Stimulated activated CD8-positive, alpha-beta memory T cell treated with anti-CD3 and anti-CD28 coated beads, Interleukin-15, amount 100 ng/mL, for 1 hour (primary cell): ENCODE results near the gene UBE2J1.
"Not testable (repeated sequence)": the region's sequence is repeated elsewhere in the genome, so short reads cannot be mapped to it uniquely, and the experiment has no call there.

Source experiments
- DNase-seq: peaks from one replicate; pipeline ENCODE4 v3.0.0-alpha.2; 2020; ENCODE audit warnings: low read depth

Gene UBE2J1

DNA sequence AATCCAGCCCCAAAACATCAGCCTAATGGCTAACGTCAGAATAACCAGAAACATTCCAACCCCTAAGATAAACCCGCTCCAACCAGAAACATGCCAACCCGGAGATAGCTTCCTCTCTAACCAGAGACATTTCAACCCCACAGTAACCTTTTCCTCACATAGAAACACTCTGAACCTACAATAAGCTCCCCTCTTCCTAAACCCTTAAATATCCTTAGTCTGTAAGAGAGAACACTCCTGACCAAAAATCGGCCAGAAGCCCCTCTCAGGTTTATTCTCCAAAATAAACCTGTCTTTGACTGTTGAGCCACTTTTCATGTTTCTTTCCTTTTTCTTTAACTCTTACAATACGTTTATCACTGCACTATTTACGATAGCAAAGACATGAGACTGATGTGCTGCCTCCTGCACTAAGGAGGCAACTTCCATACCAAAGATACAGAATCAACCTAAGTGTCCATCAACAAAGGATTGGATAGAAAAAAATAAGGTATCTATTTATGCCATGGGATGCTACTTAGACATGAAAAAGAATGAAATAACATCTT, 32.4 kb downstream of the UBE2J1 start:
- no peak for DNase-seq

GRCh38 chr6:89317067-89317466, 35.5 kb downstream of the UBE2J1 start:
- no peak for DNase-seq

- DNase-seq: no peak
These were observed 37.2 kb downstream of the UBE2J1 start, which contains the start of gene GABRR2 for GRCh38 chr6:89315249-89315885. Gene GABRR2 (minus strand): TSS chr6:89315299. CDS start chr6:89315165, 134 bp downstream.

DNA sequence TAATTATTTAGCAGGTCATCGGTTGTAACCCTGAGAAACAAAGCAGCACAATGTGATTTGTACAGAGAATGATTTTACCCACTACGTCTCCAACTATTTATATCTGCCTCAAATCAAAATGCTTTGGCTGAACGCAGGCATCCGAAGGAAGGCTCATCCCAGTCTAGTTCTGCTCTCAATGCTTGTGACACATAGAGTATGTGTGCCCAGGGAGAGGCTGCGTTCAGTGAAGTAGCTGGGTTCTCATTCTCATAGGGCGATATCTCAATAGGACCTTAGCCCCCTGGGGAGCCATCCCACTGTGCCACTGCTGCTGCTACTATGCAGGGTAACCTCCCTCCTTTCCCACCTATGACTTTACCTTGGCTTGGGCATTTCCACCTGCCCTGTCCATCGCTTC, 37.8 kb downstream of the UBE2J1 start:
- no peak for DNase-seq

DNA sequence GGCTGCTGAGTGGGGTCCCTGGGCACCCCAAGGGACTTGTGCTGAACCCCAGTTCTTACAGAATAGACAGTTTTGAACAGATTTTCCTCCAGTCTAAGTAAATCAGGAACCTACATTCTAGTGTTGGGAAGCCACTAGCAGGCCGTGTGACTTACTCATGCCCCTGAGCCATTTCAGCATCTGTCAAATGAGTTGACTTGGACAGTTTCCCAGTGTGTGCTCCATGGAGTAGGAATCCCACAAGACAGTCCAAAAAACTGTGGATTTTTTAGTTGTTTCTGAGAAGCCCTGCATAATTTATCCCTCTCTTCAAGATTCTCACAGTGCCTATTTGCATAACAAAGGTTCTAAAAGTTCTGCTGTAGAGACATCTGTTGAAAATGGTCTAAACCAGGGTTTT, 39.5 kb downstream of the UBE2J1 start:
- DNase-seq: no peak

DNA sequence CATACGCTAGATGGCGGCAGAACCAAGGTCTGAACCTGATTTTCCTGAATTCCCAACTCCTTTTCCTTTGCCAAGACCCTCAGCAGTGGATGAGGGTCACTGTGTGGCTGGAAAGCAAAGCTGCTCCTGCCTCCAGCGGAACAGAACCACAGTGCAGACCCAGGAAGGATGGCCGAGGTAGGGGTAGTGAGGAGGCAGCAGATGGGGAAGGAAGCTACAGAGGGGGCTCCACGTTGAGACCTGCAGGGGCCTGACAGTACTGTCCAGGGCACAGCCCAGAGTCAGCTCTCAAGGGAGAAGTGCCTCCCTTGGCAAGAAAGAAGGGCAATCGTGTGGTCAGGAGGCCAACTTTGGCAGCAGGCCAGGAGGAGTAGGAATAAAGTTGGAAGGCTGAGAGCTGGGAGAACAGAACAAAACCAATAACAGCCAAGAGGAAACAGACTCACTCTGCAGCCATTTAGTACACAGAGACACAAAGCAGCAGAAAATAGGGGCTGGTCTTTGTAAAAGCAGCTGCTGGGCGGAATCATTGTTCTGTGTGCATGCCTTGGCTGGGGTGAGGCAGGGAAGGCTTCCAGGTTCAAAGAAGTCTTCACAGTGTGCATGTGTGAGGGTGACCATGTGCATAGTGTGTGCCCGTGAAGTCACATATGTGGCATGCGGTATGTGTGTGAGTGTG, 40.5 kb downstream of the UBE2J1 start:
- no peak for DNase-seq

DNA sequence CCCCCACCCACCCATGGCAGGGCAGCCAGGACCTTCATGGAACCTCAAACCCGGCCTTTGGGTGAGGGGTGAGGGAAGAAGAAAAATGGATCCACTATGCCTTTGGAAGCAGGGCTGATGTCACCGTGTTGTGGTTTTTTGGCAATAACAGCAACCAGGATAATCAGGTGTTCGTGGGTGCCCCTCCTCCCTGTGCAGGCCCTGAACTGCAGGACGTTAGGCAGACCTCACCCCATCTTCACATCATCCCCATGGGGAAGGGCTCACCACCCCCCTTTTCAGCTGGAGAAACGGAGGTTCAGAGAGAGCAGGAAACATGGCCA, 41.0 kb downstream of the UBE2J1 start:
- no peak for DNase-seq

DNA sequence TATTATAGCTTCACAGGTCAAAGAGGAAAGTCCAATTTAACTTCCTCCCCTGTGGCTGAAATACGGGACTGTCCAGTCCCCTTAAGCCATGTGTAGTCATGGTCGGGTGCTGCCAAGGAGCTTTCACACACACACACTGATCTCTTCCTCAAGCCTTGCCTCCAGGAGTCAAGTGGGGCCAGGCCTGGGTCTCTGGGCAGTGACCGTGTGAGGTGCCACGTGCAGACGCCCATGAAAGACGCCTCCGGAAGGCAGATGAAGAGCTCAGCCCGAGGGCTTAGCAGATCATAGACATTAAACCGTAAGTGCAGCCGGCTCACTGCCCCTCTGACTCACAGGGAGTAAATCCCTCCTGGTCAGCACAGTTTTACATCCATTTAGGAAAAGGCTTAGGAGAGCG, 41.6 kb downstream of the UBE2J1 start:
- no peak for DNase-seq

- no peak for DNase-seq
These were observed 43.8 kb downstream of the UBE2J1 start for GRCh38 chr6:89308525-89309395.

DNA sequence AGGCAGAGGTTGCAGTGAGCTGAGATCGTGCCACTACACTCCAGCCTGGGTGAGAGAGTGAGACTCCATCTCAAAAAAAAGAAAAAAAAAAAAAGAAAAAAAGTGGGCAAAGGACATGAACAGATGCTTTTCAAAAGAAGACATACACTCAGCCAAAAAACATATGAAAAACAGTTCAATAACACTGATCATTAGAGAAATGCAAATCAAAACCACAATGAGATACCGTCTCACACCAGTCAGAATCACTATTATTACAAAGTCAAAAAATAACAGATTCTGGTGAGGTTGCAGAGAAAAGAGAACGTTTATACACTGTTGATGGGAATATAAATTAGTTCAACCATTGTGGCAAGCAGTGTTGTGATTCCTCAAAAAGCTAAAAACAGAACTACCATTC, 48.0 kb downstream of the UBE2J1 start:
- not testable (repeated sequence) for DNase-seq

DNA sequence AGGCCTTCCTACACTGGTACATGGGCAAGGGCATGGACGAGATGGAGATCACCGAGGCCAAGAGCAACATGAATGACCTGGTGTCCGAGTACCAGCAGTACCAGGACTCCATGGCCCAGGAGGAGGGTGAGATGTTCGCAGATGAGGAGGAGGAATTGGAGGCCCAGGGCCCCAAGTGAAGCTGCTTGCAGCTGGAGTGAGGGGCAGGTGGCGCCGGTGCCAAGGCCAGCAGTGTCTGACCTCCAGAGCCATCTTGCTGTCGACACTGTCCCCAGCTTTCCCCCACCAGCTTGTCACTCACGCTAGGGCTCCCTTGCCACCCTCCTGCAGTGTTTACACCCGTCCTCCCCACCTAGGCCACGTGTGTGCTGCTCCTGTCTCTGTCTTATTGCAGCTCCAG, 49.6 kb downstream of the UBE2J1 start:
- no peak for DNase-seq

- DNase-seq: no peak
These were observed 50.2 kb downstream of the UBE2J1 start for GRCh38 chr6:89302195-89302770.

DNA sequence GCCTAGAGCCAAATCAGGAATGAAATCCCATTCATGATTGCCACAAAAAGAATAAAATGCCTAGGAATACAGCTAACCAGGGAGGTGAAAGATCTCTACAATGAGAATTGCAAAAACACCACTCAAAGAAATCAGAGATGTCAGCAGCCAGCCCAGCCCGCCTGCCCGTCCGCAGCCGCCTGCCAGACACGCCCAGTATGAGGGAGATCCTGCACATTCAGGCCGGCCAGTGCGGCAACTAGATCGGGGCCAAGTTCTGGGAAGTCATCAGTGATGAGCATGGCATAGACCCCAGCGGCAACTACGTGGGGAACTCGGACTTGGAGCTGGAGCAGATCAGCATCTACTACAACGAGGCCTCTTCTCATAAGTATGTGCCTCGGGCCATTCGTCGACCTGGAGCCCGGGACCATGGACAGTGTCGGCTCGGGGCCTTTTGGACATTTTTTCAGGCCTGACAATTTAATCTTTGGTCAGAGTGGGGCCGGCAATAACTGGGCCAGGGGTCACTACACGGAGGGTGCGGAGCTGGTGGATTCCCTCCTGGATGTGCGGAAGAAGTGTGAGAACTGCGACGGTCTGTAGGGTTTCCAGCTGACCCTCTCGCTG, 50.8 kb downstream of the UBE2J1 start:
- DNase-seq: no peak

DNA sequence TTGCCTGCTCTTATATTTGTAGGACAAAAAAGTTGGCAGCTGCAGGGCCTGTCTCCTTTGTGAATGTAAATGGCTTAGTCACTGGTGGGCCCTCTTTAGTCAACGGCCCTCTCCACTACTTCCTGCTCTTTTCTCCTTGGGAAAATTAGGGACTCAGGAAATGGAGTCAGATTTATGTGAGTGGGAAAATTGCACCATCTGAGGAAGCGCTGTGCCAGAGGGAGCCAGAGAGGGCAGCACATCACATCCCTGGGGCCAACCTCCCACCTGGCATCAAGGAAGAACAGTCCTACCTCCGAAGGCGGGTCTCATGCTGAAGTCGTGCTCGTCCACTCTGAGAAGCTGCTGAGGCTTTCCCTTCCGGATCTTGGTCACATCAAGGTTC, 53.1 kb downstream of the UBE2J1 start:
- no peak for DNase-seq

DNA sequence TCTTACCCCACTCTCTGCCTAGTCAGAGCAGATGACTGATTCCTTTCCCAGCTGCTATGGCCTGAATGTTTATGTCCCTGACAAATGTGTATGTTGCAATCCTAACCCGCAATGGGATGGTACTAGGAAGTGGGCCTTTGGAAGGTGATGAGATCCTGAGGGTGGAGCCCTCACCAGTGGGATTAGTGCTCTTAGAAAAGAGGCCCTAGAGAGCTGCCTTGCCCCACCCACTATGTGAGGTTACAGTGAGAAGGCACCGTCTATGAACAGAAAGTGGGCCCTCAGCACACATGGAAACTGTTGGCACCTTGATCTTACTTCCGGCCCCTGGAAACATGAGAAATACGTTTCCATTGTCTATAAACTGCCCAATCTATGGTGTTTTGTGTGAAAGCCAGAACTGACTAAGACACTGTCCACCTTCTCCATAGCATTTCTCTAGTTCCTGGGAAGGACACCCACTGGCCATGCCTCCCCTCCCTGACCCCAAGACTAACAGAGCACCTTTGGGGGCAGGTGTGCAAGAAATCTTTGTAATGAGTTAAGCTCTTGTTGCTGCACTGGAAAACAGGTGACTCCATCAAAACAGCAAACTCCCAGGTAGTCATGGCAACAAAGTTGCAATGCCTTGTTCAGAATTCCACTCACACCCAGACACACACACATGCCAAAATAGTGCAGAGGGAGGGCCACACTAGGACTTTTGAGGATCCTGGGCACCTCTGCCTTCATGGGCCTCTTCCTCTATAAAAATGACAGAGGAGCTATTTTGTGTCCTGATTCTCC, 53.6 kb downstream of the UBE2J1 start:
- DNase-seq: peak; percentile 10

DNA sequence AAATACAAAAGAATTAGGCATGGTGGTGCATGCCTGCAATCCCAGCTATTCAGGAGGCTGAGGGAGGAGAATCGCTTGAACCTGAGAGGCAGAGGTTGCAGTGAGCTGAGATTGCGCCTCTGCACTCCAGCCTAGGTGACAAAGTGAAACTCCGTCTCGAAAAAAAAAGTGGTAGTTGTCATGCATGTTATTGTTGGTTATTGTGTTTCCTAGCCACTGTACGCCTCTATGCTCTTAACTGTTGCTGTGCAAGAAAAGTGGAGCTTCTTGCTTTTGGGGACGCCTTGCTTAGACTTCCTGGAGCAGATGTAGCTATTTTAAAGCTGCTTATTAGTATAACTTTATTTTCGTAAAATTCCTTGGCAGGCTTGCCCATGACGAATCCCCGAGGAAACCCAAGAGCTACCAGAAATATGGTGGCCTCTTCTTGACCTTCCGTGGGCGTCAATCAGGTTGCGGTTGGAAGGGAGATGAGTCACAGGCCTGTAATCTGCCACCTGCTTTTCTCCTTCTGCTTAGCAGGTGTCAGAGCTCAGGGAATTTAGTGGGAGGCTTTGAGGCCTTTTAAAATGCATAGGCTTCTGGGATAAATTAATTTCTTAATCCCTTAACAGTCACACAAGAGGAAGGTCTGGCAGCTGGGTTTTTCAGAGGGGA, 54.7 kb downstream of the UBE2J1 start:
- DNase-seq: peak; percentile 8

DNA sequence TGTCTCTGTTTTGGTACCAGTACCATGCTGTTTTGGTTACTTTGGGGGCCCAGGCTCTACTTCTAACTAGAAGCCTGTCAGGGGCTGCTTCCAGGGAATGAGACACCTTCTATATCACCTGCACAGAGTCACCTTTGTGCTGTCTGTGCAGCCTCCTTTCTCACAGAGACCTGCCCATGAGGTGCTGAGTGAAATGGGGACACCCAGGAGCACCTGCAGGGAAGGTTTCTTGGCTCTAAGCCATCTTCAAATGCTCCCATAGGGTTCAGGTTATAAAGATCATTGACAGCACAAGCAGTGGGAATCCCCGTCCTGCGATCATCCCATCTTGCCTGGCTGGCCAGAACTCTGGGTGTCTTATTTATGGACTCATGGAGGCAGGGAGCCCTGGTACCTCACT, 56.5 kb downstream of the UBE2J1 start:
- DNase-seq: no peak

DNA sequence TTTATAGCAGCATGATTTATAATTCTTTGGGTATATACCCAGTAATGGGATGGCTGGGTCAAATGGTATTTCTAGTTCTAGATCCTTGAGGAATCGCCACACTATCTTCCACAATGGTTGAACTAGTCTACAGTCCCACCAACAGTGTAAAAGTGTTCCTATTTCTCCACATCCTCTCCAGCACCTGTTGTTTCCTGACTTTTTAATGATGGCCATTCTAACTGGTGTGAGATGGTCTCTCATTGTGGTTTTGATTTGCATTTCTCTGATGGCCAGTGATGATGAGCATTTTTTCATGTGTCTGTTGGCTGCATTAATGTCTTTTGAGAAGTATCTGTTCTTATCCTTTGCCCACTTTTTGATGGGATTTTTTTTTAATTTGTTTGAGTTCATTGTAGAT, 57.4 kb downstream of the UBE2J1 start:
- DNase-seq: not testable (repeated sequence)

DNA sequence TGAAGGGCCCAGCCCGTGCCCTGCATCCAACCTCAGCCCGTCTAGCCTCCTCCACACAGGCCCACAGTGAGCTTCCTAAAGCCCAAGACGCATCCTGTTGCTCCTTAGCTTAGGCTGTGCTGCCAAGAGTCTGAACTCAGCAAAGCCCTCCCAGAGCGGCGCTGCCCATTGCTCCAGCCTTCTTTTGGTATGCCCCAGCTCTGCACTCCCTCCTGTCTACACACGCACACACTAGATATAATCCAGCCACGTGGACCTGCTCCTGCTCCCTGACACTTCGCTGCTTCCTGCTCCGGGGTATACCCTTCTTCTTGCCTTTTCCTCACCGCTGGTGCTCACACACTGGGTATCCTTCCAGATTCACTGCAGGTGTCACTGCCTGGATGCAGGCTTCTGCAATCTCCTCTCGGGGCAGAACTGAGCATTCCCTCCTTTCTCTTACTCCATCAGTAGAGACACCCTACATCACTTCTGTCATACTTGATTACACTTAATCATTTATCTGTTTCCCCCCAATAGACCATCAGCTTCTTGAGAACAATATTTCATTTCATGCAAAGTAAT, 61.2 kb downstream of the UBE2J1 start:
- no peak for DNase-seq

- no peak for DNase-seq
These were observed 61.9 kb downstream of the UBE2J1 start for GRCh38 chr6:89290401-89291155.
